WTC11 (cell line): ENCODE data around the gene TP53AIP1. TPM values are rescaled to one million over a fixed set of nuclear protein-coding genes. Genes with fewer than 3 reads are reported as not detected.

Source experiments
- ATAC-seq: fragments of 200-7000 bp; cut with Tn5 transposase; 2 replicates; pipeline ENCODE4 v1.10.0; 2021; ENCODE audit warnings: mild to moderate bottlenecking, moderate library complexity
- CTCF ChIA-PET: fragments of 300-600 bp; sonication (Branson Sonifier 250); formaldehyde crosslinking; loops from one replicate; lab custom pipeline; 2021; ENCODE audit warnings: antibody characterized with exemption; lab: Charles Lee
- POLR2A ChIA-PET: fragments of 350-600 bp; sonication (Branson Sonifier 250); formaldehyde crosslinking; loops from one replicate; lab custom pipeline; 2021; ENCODE audit warnings: antibody characterized with exemption; lab: Charles Lee
- DNase-seq: peaks from one replicate; pipeline ENCODE4 v3.0.0; 2021; ENCODE audit warnings: low spot score
- H3K27ac Mint-ChIP-seq: 2 replicates; pipeline ENCODE4 v1.8.0; 2021; ENCODE audit warnings: mixed read lengths
- H3K27me3 Mint-ChIP-seq: 2 replicates; pipeline ENCODE4 v1.8.0; 2021; ENCODE audit warnings: low read depth, mild to moderate bottlenecking, moderate library complexity, mixed read lengths
- H3K36me3 Mint-ChIP-seq: 2 replicates; pipeline ENCODE4 v1.8.0; 2021; ENCODE audit warnings: mixed read lengths
- H3K4me1 Mint-ChIP-seq: 2 replicates; pipeline ENCODE4 v1.8.0; 2022; ENCODE audit warnings: mixed read lengths
- H3K4me3 Mint-ChIP-seq: 2 replicates; pipeline ENCODE4 v1.8.0; 2021; ENCODE audit warnings: mild to moderate bottlenecking, moderate library complexity, mixed read lengths
- H3K9me3 Mint-ChIP-seq: 2 replicates; pipeline ENCODE4 v1.8.0; 2021; ENCODE audit warnings: mixed read lengths
- CBFB ChIP-seq: sonication (generic); formaldehyde crosslinking; IDR thresholded peaks from 2 replicates; pipeline ENCODE4 v1.8.1; 2022; ENCODE audit warnings: mild to moderate bottlenecking, low read depth, missing genetic modification reagents
- CREB1 ChIP-seq: sonication (generic); formaldehyde crosslinking; IDR thresholded peaks from 2 replicates; pipeline ENCODE4 v1.8.0; 2023; ENCODE audit warnings: mild to moderate bottlenecking, missing genetic modification reagents
- E2F5 ChIP-seq: sonication (generic); formaldehyde crosslinking; IDR thresholded peaks from 2 replicates; pipeline ENCODE4 v1.8.1; 2022; ENCODE audit warnings: mild to moderate bottlenecking, moderate library complexity, missing genetic modification reagents
- ELF4 ChIP-seq: sonication (generic); formaldehyde crosslinking; IDR thresholded peaks from 2 replicates; pipeline ENCODE4 v1.8.1; 2022; ENCODE audit warnings: low read depth, mild to moderate bottlenecking, moderate library complexity, missing genetic modification reagents
- ETV6 ChIP-seq: sonication (generic); formaldehyde crosslinking; IDR thresholded peaks from 2 replicates; pipeline ENCODE4 v1.8.1; 2022; ENCODE audit warnings: mild to moderate bottlenecking, missing genetic modification reagents
- FOXK1 ChIP-seq: sonication (generic); formaldehyde crosslinking; IDR thresholded peaks from 2 replicates; pipeline ENCODE4 v1.8.0; 2022; ENCODE audit warnings: mild to moderate bottlenecking, moderate library complexity, missing genetic modification reagents
- GABPB1 ChIP-seq: sonication (generic); formaldehyde crosslinking; IDR thresholded peaks from 2 replicates; pipeline ENCODE4 v1.8.1; 2023; ENCODE audit warnings: mild to moderate bottlenecking, missing genetic modification reagents
- HMGXB4 ChIP-seq: sonication (generic); formaldehyde crosslinking; IDR thresholded peaks from 2 replicates; pipeline ENCODE4 v1.8.1; 2023; ENCODE audit warnings: mild to moderate bottlenecking, moderate library complexity, missing genetic modification reagents
- MLX ChIP-seq: sonication (generic); formaldehyde crosslinking; IDR thresholded peaks from 2 replicates; pipeline ENCODE4 v1.8.1; 2023; ENCODE audit warnings: mild to moderate bottlenecking, missing genetic modification reagents, moderate library complexity
- NFATC4 ChIP-seq: fragments of 250-450 bp; sonication (Bioruptor Pico); IDR thresholded peaks from 2 replicates; pipeline ENCODE4 v1.9.0; 2021; ENCODE audit warnings: mild to moderate bottlenecking
- NFYB ChIP-seq: sonication (generic); formaldehyde crosslinking; conservative IDR thresholded peaks from 2 replicates; pipeline ENCODE4 v1.8.0; 2022; ENCODE audit warnings: low read depth, missing genetic modification reagents
- SMAD3 ChIP-seq: sonication (generic); formaldehyde crosslinking; IDR thresholded peaks from 2 replicates; pipeline ENCODE4 v1.8.0; 2022; ENCODE audit warnings: missing genetic modification reagents, mild to moderate bottlenecking, borderline replicate concordance
- SOX15 ChIP-seq: fragments of 250-450 bp; sonication (Bioruptor Pico); IDR thresholded peaks from 2 replicates; pipeline ENCODE4 v1.9.0; 2021; ENCODE audit warnings: mild to moderate bottlenecking
- STAT6 ChIP-seq: sonication (generic); formaldehyde crosslinking; conservative IDR thresholded peaks from 2 replicates; pipeline ENCODE4 v1.8.1; 2023; ENCODE audit warnings: mild to moderate bottlenecking, low read depth, missing genetic modification reagents, moderate library complexity
- USF1 ChIP-seq: sonication (generic); formaldehyde crosslinking; IDR thresholded peaks from 2 replicates; pipeline ENCODE4 v1.8.0; 2022; ENCODE audit warnings: mild to moderate bottlenecking, missing genetic modification reagents
- ZNF138 ChIP-seq: sonication (generic); formaldehyde crosslinking; conservative IDR thresholded peaks from 2 replicates; pipeline ENCODE4 v1.8.1; 2022; ENCODE audit warnings: mild to moderate bottlenecking, moderate library complexity, missing genetic modification reagents
- ZNF423 ChIP-seq: fragments of 250-450 bp; sonication (Bioruptor Pico); IDR thresholded peaks from 2 replicates; pipeline ENCODE4 v2.1.2; 2022; ENCODE audit warnings: mild to moderate bottlenecking, moderate library complexity
- ZNF532 ChIP-seq: fragments of 250-450 bp; sonication (Bioruptor Pico); IDR thresholded peaks from 2 replicates; pipeline ENCODE4 v1.9.0; 2021; ENCODE audit warnings: mild to moderate bottlenecking, borderline replicate concordance
- total RNA-seq: library from RNA; stranded (reverse); gene quantifications from 3 replicates; pipeline ENCODE4 v1.2.3, GENCODE V29; 2021

The TP53AIP1 gene
- total RNA-seq, 1 experiment from 2014 or later, result 0.07 TPM

GRCh38 chr11:128915149-128915521 lies 27.5 kb downstream of the TP53AIP1 start (continued):
- TF ChIP-seq ETV6 (CRISPR knock-in tag), result no peak

- Mint-ChIP-seq H3K9me3 (peaks cover 18% of the 10 kb centered on the region), H3K4me3 (no peak overlapping the region), H3K27ac (no peak overlapping the region), H3K36me3 (no peaks in the 10 kb centered on the region), H3K4me1 (no peaks in the 10 kb centered on the region), H3K27me3 (peaks cover 31% of the 10 kb centered on the region)
- TF ChIP-seq SMAD3, result no peak
- no peak for TF ChIP-seq USF1
- no peak for TF ChIP-seq CREB1 (CRISPR knock-in tag)
- no peak for TF ChIP-seq ELF4
- no peak for TF ChIP-seq MLX
- TF ChIP-seq NFATC4 (CRISPR knock-in tag), result no peak
- TF ChIP-seq ZNF138 (CRISPR knock-in tag), result no peak
- no peak for TF ChIP-seq FOXK1 (CRISPR knock-in tag)
- TF ChIP-seq NFYB (CRISPR knock-in tag), result no peak
- no peak for TF ChIP-seq ZNF423 (CRISPR knock-in tag)
- TF ChIP-seq E2F5 (CRISPR knock-in tag), result no peak
- TF ChIP-seq STAT6 (CRISPR knock-in tag), result no peak
- no peak for TF ChIP-seq ZNF532 (CRISPR knock-in tag)
- TF ChIP-seq SOX15, result no peak
- no peak for TF ChIP-seq CBFB (CRISPR knock-in tag)
- no peak for TF ChIP-seq GABPB1 (CRISPR knock-in tag)
- no peak for TF ChIP-seq HMGXB4 (CRISPR knock-in tag)
- POLR2A ChIA-PET, result no interaction called here
- DNase-seq (no peak), ATAC-seq (no peak)
- CTCF ChIA-PET, result interaction anchor here (0.7 to 1.0 kb wide), 3 partner anchors 9 to 26 kb away, joined by 3 to 7 read pairs (median 3); no protein-coding TSS in a partner anchor
Observed at GRCh38 chr11:128914216-128915148, 28.2 kb downstream of the TP53AIP1 start.
